ENCODE measurements around the gene RAB1B. TPM values are rescaled to one million over a fixed set of nuclear protein-coding genes. Genes with fewer than 3 reads are reported as not detected.

RAB1B gene
- total RNA-seq, 6 donors from 2014 or later: 34.6 to 173 (median 122) TPM

DNA sequence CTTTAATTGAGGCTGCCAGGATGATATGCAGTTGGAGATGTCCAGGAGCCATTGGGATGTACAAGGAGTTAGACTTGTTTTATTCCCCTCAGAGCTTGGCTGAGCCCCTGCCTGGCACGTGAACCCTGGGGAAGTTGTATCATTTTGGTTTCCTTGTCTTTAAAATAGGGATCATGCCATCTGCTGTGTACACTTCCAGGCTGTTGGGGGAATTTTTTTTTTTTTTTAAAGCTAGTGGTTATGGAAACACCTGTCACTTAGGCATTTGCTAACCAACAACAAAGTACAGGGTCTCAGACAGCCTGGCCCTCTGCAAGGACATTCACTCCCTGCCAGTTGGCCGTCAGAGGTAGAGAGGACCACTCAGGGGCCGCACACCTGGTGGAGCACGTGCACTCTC, 8.5 kb upstream of the RAB1B start:
- no peak for ATAC-seq (ENCODE audit: low FRiP score in 2 of 2)
- WGBS, 2 donors: 91 to 92% methylated on average over 4 of the region's 4 CpGs

DNA sequence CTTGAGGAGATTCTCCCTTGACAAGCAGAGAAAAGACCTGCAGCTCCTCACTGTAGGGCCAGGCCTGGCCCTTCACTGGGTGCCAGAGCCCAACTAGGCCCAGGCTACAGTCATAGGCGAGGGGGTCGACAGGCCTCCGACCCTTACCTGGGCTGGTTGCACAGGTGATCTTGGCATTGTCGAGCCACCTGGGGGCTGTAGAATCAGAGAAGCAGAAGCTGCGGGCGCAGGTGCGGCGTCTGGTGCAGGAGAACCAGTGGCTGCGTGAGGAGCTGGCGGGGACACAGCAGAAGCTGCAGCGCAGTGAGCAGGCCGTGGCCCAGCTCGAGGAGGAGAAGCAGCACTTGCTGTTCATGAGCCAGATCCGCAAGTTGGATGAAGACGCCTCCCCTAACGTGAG, 6.9 kb upstream of the RAB1B start:
- no peak overlapping the region for H3K27ac ChIP-seq
- ATAC-seq (ENCODE audit: low FRiP score in 2 of 2) (no peak), DNase-seq (peak in 1 of 2 donors; percentile 81)
- peaks cover 13 to 20% (median 17%) of the 10 kb centered on the region in 4 donors for H3K4me1 ChIP-seq
- H3K4me3 ChIP-seq: no peak overlapping the region
- H3K27me3 ChIP-seq: no peaks in the 10 kb centered on the region
- H3K9me3 ChIP-seq: no peaks in the 10 kb centered on the region
- whole genome bisulfite sequencing, 2 donors: 93 to 97% methylated on average over 16 of the region's 16 CpGs
- peaks cover 0 to 60% (median 29%) of the 10 kb centered on the region in 4 donors for H3K36me3 ChIP-seq
- TF ChIP-seq POLR2A (IDR thresholded peaks at IDR 0.05): no peak
- TF ChIP-seq, protein P1, sequence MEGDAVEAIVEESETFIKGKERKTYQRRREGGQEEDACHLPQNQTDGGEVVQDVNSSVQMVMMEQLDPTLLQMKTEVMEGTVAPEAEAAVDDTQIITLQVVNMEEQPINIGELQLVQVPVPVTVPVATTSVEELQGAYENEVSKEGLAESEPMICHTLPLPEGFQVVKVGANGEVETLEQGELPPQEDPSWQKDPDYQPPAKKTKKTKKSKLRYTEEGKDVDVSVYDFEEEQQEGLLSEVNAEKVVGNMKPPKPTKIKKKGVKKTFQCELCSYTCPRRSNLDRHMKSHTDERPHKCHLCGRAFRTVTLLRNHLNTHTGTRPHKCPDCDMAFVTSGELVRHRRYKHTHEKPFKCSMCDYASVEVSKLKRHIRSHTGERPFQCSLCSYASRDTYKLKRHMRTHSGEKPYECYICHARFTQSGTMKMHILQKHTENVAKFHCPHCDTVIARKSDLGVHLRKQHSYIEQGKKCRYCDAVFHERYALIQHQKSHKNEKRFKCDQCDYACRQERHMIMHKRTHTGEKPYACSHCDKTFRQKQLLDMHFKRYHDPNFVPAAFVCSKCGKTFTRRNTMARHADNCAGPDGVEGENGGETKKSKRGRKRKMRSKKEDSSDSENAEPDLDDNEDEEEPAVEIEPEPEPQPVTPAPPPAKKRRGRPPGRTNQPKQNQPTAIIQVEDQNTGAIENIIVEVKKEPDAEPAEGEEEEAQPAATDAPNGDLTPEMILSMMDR (IDR thresholded peaks at IDR 0.05): no peak
- TF ChIP-seq EP300 (IDR thresholded peaks at IDR 0.05): no peak
- TF ChIP-seq POLR2AphosphoS5 (IDR thresholded peaks at IDR 0.05): no peak

More for the DNA sequence above, 8.5 kb upstream of the RAB1B start:
- DNase-seq: no peak
- H3K36me3 ChIP-seq: peaks cover 0 to 55% (median 26%) of the 10 kb centered on the region in 4 donors
- no peak overlapping the region for H3K27ac ChIP-seq
- no peak for TF ChIP-seq POLR2AphosphoS5 (IDR thresholded peaks at IDR 0.05)
- TF ChIP-seq POLR2A (IDR thresholded peaks at IDR 0.05): no peak
- TF ChIP-seq, protein P1 (IDR thresholded peaks at IDR 0.05): no peak
- TF ChIP-seq EP300 (IDR thresholded peaks at IDR 0.05): no peak
- peaks cover 11 to 20% (median 17%) of the 10 kb centered on the region in 4 donors for H3K4me1 ChIP-seq
- H3K9me3 ChIP-seq: no peaks in the 10 kb centered on the region
- no peaks in the 10 kb centered on the region for H3K27me3 ChIP-seq
- H3K4me3 ChIP-seq: no peak overlapping the region

DNA sequence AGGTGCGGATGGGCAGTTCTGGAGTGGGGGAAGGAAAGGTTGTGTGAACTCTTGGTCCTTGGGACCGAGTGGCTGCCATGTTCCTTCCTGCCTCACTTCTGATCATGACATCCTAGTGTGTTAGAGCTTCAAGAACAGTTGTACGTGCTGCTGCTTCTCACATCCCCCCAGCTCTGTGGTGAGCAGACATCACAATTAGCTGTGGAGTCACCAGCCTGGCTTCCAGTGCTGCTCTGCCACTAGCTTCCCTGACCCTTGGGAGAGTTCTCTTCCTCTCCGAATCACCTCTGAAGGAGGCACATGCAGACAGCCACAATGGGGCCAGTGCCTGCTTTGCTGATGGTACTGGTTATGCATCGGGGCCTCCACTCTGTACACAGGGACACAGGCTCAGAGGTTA, 6.2 kb upstream of the RAB1B start:
- 91 to 95% methylated on average over 3 to 5 of the region's 5 CpGs for WGBS, 2 donors
- Histone ChIP-seq H3K4me3 (no peak overlapping the region), H3K9me3 (no peaks in the 10 kb centered on the region), H3K27ac (no peak overlapping the region), H3K27me3 (no peaks in the 10 kb centered on the region), H3K36me3 (peaks cover 0 to 60% (median 29%) of the 10 kb centered on the region in 4 donors), H3K4me1 (peaks cover 15 to 23% (median 19%) of the 10 kb centered on the region in 4 donors)
- ATAC-seq (ENCODE audit: low FRiP score in 2 of 2) (no peak), DNase-seq (no peak)
- TF ChIP-seq, protein P1 (IDR thresholded peaks at IDR 0.05): no peak
- no peak for TF ChIP-seq POLR2AphosphoS5 (IDR thresholded peaks at IDR 0.05)

DNA sequence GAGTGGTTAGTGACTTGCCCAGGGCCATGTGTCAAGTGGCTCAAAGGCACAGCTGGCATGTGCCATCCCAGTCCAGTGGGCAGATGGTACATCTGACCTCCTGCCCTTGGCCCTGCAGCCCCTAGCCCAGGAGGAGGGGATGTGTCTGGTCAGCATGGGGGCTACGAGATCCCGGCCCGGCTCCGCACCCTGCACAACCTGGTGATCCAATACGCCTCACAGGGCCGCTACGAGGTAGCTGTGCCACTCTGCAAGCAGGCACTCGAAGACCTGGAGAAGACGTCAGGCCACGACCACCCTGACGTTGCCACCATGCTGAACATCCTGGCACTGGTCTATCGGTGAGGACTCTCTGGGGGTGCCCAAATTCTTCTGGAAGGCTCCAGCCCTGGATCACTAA, 5.7 kb upstream of the RAB1B start:
- ATAC-seq (ENCODE audit: low FRiP score in 2 of 2) (no peak), DNase-seq (peak in 1 of 2 donors; percentile 73)
- 95 to 100% methylated on average over 1 to 7 of the region's 12 CpGs for WGBS, 2 donors
- Histone ChIP-seq H3K9me3 (no peaks in the 10 kb centered on the region), H3K4me1 (peaks cover 16 to 20% (median 20%) of the 10 kb centered on the region in 4 donors), H3K36me3 (peaks cover 0 to 60% (median 29%) of the 10 kb centered on the region in 4 donors), H3K27ac (no peak overlapping the region), H3K27me3 (no peaks in the 10 kb centered on the region), H3K4me3 (no peak overlapping the region)
- TF ChIP-seq EP300 (IDR thresholded peaks at IDR 0.05) (no peak), POLR2A (IDR thresholded peaks at IDR 0.05) (no peak), POLR2AphosphoS5 (IDR thresholded peaks at IDR 0.05) (no peak)
- TF ChIP-seq, protein P1 (IDR thresholded peaks at IDR 0.05): no peak

DNA sequence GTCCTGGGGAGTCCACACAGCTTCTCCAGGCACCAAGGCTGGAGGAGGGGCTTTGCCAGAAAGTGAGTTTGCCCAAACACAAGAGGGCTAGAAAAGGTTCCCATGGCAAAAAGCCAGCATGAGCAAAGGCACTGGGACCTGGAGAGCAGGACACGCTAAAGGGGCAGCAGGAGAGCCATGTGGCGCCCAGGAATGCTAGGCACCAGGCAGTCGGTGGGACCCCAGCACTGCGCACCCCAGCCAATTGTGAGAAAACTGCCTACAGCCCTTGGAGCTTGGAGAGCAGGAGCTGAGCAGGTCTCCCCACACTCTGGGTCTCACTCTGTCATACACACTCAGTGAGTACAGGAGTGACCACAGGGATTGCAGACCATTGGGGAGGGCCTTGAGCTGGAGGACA, 5.2 kb upstream of the RAB1B start:
- TF ChIP-seq EP300 (IDR thresholded peaks at IDR 0.05) (no peak), POLR2AphosphoS5 (IDR thresholded peaks at IDR 0.05) (no peak), POLR2A (IDR thresholded peaks at IDR 0.05) (no peak)
- TF ChIP-seq, protein P1 (IDR thresholded peaks at IDR 0.05): no peak
- Histone ChIP-seq H3K4me3 (no peak overlapping the region), H3K4me1 (peaks cover 16 to 20% (median 19%) of the 10 kb centered on the region in 4 donors), H3K27ac (no peak overlapping the region), H3K9me3 (no peaks in the 10 kb centered on the region), H3K36me3 (peaks cover 0 to 60% (median 29%) of the 10 kb centered on the region in 4 donors), H3K27me3 (no peaks in the 10 kb centered on the region)
- WGBS, 2 donors: 91 to 100% methylated on average over 4 of the region's 4 CpGs
- ATAC-seq (ENCODE audit: low FRiP score in 2 of 2): no peak
- no peak for DNase-seq
